Omental fat pad (tissue), 4 donors: Measurements from ENCODE around the gene ACO1. TPM values are rescaled to one million over a fixed set of nuclear protein-coding genes. Genes with fewer than 3 reads are reported as not detected.

Experiments used
- ATAC-seq: fragments of 150-250 bp; one replicate; pipeline ENCODE4 v1.9.1; 2016; ENCODE audit warnings: mild to moderate bottlenecking, moderate library complexity; ENCODE audit not compliant: low FRiP score
- DNase-seq: peaks from one replicate; pipeline ENCODE4 v3.0.0-alpha.2; 2019; ENCODE audit warnings: low spot score
- CTCF ChIP-seq, 3 donors: fragments of 450-650 bp; IDR thresholded peaks; one replicate each; pipeline ENCODE4 v1.5.1; 2016 to 2017; ENCODE audit warnings: antibody characterized with exemption in 3 of 3, mild to moderate bottlenecking in 3 of 3, moderate library complexity in 2 of 3
- total RNA-seq, 4 donors: library from RNA; depleted of rRNA; stranded (reverse); fragments of >200 nt; gene quantifications; one replicate each; pipeline ENCODE4 v1.1.0, GENCODE V29; 2016

Gene ACO1
- total RNA-seq, 4 donors from 2014 or later, result 69.8 to 266 (median 165) TPM

GRCh38 chr9:32501868-32502267 lies 117.4 kb downstream of the ACO1 start:
- ATAC-seq, result no peak

GRCh38 chr9:32502464-32502863 lies 118.0 kb downstream of the ACO1 start:
- ATAC-seq, result no peak
- no peak for TF ChIP-seq CTCF (IDR thresholded peaks at IDR 0.05)
- no peak for DNase-seq

More at GRCh38 chr9:32501868-32502267, 117.4 kb downstream of the ACO1 start:
- no peak for DNase-seq
- no peak for TF ChIP-seq CTCF (IDR thresholded peaks at IDR 0.05)

- ATAC-seq, result no peak
- no peak for TF ChIP-seq CTCF (IDR thresholded peaks at IDR 0.05)
- no peak for DNase-seq
Observed at GRCh38 chr9:32503008-32503407, 118.6 kb downstream of the ACO1 start.

Other genes starting within 250 kb of the ACO1 start
- gene RIGI, start 141.6 kb downstream of the ACO1 start, total RNA-seq, result 10 to 100 TPM in 2 of 4 donors, 1 to 10 TPM in 2; 5.8 to 29.5 (median 9.1) TPM
- gene SMIM27, start 167.7 kb downstream of the ACO1 start, total RNA-seq, result 1 to 10 TPM; 3.7 to 7.3 (median 4.3) TPM
- 10 to 100 TPM; 18.0 to 27.1 (median 24.6) TPM for gene TOPORS, start 167.9 kb downstream of the ACO1 start, total RNA-seq
- gene NDUFB6, start 188.5 kb downstream of the ACO1 start, total RNA-seq, result 10 to 100 TPM; 26.5 to 44.1 (median 37.4) TPM